ENCODE results near the gene ARHGEF4. TPM values are rescaled to one million over a fixed set of nuclear protein-coding genes. Genes with fewer than 3 reads are reported as not detected.

Gene ARHGEF4
- total RNA-seq, 1 donor from 2014 or later: 9.1 TPM

GRCh38 chr2:131022731-131023130 is 186.0 kb downstream of the ARHGEF4 start:
- no peaks in the 10 kb centered on the region for H3K27me3 ChIP-seq (ENCODE audit: low read depth)
- DNase-seq (no peak), ATAC-seq (no peak)
- TF ChIP-seq CTCF (IDR thresholded peaks at IDR 0.05): no peak
- no peak overlapping the region for H3K27ac ChIP-seq
- no peak overlapping the region for H3K4me3 ChIP-seq
- intact Hi-C loops (cut with DNase I): no loop called here
- H3K9me3 ChIP-seq: no peaks in the 10 kb centered on the region
- H3K36me3 ChIP-seq: no peaks in the 10 kb centered on the region
- no peaks in the 10 kb centered on the region for H3K4me1 ChIP-seq

GRCh38 chr2:131023758-131024157 is 187.0 kb downstream of the ARHGEF4 start:
- Histone ChIP-seq H3K4me1 (no peaks in the 10 kb centered on the region), H3K27me3 (ENCODE audit: low read depth) (no peaks in the 10 kb centered on the region), H3K9me3 (no peaks in the 10 kb centered on the region), H3K36me3 (no peaks in the 10 kb centered on the region), H3K4me3 (no peak overlapping the region), H3K27ac (no peak overlapping the region)
- no peak for DNase-seq
- ATAC-seq: no peak
- TF ChIP-seq CTCF (IDR thresholded peaks at IDR 0.05): no peak
- intact Hi-C loops (cut with DNase I): no loop called here

GRCh38 chr2:131026919-131027318 is 190.2 kb downstream of the ARHGEF4 start:
- H3K4me3 ChIP-seq: no peak overlapping the region
- H3K9me3 ChIP-seq: no peaks in the 10 kb centered on the region
- no peaks in the 10 kb centered on the region for H3K27me3 ChIP-seq (ENCODE audit: low read depth)
- ATAC-seq (no peak), DNase-seq (no peak)
- H3K36me3 ChIP-seq: no peaks in the 10 kb centered on the region
- no peak for TF ChIP-seq CTCF (IDR thresholded peaks at IDR 0.05)
- no peaks in the 10 kb centered on the region for H3K4me1 ChIP-seq
- intact Hi-C loops (cut with DNase I): no loop called here
- no peak overlapping the region for H3K27ac ChIP-seq

GRCh38 chr2:131027566-131028528 is 191.1 kb downstream of the ARHGEF4 start:
- DNase-seq (peak; percentile 30), ATAC-seq (no peak)
- intact Hi-C loops (cut with DNase I): no loop called here
- Histone ChIP-seq H3K27ac (no peak overlapping the region), H3K9me3 (no peaks in the 10 kb centered on the region), H3K4me3 (no peak overlapping the region), H3K4me1 (no peaks in the 10 kb centered on the region), H3K36me3 (no peaks in the 10 kb centered on the region), H3K27me3 (ENCODE audit: low read depth) (no peaks in the 10 kb centered on the region)
- no peak for TF ChIP-seq CTCF (IDR thresholded peaks at IDR 0.05)

GRCh38 chr2:131029812-131030211 is 193.1 kb downstream of the ARHGEF4 start:
- Histone ChIP-seq H3K4me3 (no peak overlapping the region), H3K9me3 (no peaks in the 10 kb centered on the region), H3K27ac (no peak overlapping the region), H3K36me3 (no peaks in the 10 kb centered on the region), H3K27me3 (ENCODE audit: low read depth) (peaks cover 12% of the 10 kb centered on the region), H3K4me1 (no peaks in the 10 kb centered on the region)
- no peak for TF ChIP-seq CTCF (IDR thresholded peaks at IDR 0.05)
- DNase-seq (no peak), ATAC-seq (no peak)
- intact Hi-C loops (cut with DNase I): no loop called here

Measured in lower lobe of right lung (tissue), 2 donors.